DND-41 (cell line): Measurements from ENCODE around the gene RHOXF1.

ENCODE experiments used
- EZH2 ChIP-seq: IDR thresholded peaks from 3 replicates; pipeline ENCODE4 v1.6.1; 2012; ENCODE audit warnings: borderline replicate concordance, low read depth, mild to moderate bottlenecking, moderate library complexity, low read length, inconsistent platforms; ENCODE audit not compliant: severe bottlenecking
- TF ChIP-seq, protein P1 (sequence below): IDR thresholded peaks from 2 replicates; pipeline ENCODE4 v1.5.1; 2012; ENCODE audit warnings: borderline replicate concordance, low read length, moderate library complexity, mild to moderate bottlenecking; ENCODE audit not compliant: poor library complexity, severe bottlenecking; ENCODE audit errors: extremely low read depth

- TF ChIP-seq, protein P1, sequence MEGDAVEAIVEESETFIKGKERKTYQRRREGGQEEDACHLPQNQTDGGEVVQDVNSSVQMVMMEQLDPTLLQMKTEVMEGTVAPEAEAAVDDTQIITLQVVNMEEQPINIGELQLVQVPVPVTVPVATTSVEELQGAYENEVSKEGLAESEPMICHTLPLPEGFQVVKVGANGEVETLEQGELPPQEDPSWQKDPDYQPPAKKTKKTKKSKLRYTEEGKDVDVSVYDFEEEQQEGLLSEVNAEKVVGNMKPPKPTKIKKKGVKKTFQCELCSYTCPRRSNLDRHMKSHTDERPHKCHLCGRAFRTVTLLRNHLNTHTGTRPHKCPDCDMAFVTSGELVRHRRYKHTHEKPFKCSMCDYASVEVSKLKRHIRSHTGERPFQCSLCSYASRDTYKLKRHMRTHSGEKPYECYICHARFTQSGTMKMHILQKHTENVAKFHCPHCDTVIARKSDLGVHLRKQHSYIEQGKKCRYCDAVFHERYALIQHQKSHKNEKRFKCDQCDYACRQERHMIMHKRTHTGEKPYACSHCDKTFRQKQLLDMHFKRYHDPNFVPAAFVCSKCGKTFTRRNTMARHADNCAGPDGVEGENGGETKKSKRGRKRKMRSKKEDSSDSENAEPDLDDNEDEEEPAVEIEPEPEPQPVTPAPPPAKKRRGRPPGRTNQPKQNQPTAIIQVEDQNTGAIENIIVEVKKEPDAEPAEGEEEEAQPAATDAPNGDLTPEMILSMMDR, result no peak
- no peak for TF ChIP-seq EZH2
Observed at GRCh38 chrX:120147537-120147936, 31.8 kb upstream of the RHOXF1 start.
